Middle frontal gyrus (tissue), 1 donor: ENCODE results near the gene PTPRK.

ENCODE experiments used
- DNase-seq: peaks from one replicate; pipeline ENCODE4 v3.0.0-alpha.2; 2015; ENCODE audit warnings: low spot score; ENCODE audit errors: extremely low spot score

Gene PTPRK

DNA sequence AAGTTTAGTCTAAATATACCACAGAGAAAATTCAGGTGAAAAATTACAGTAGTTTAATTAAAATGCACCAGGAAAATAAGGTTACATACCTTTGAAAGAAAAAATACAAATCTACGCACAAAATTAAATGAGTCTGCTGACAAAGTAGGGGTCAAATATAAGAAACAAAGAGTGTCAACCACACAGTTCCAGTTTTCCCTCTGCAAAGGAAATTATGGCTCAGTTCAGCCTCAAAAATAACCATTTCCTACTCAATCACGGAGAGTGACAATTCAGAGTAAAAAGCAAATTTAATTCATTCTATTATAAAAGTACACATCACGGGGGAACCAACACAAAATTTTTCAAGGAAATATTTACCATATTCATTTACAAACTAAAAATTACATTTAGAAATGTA is 124.8 kb downstream of the PTPRK start:
- no peak for DNase-seq

- DNase-seq = no peak
These were observed 125.2 kb downstream of the PTPRK start for GRCh38 chr6:128395188-128395587.

- DNase-seq = no peak
These were observed 126.2 kb downstream of the PTPRK start for GRCh38 chr6:128394167-128394566.

DNA sequence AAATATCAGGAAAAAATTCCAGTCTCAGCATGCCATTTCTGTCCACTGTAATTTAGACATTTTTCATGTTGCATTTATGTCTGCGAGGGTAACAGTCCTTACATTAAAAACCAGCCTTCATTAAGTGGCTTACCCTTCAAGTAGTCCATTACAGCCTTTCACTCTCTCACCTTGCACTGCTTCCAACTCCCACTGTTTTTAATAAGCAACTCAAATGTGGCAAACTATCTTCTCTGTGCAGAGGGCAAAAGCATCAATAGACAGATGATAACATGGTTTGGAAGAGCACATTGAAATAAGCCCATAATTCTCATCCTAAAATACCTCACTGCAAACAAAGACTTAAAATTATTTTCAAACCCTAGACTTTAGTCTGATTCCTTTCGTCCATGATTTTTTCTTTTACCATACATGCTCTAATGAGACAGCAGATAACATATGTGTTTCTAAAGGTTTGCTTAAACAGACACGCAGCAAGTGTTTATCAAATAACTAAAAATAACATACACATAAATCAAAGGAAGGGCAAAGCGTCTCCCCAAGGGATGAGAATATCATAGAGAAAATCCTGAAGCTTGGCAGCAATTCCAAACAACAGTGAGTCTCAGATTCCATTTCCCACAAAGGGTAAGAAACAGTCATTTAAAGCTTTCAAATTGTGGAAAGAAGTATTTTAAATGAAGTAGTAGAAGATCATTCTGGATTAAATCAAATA is 130.4 kb downstream of the PTPRK start:
- DNase-seq = no peak

GRCh38 chr6:128388380-128388779 is 132.0 kb downstream of the PTPRK start:
- no peak for DNase-seq

DNA sequence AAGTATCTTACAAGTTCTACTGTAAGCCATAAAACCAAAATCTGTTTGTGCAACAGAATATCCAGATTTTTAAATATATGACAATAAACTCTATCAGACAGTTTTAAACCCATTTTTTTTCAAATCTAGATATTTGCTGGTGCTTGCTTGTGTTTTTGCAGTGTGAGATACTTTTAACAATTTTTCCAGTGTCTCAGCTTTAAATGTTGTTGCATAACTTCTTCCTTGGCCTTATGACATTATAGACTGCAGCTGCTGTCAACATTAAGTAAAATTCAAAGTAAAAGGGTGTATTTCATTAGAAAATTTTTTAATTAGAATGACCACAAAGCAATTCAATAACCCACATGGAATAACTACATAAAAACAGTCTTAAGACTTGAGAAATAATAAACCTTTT is 139.5 kb downstream of the PTPRK start:
- DNase-seq = no peak

GRCh38 chr6:128379577-128379976 is 140.8 kb downstream of the PTPRK start:
- DNase-seq = no peak

- DNase-seq = no peak
These were observed 143.4 kb downstream of the PTPRK start for GRCh38 chr6:128376952-128377503.

DNA sequence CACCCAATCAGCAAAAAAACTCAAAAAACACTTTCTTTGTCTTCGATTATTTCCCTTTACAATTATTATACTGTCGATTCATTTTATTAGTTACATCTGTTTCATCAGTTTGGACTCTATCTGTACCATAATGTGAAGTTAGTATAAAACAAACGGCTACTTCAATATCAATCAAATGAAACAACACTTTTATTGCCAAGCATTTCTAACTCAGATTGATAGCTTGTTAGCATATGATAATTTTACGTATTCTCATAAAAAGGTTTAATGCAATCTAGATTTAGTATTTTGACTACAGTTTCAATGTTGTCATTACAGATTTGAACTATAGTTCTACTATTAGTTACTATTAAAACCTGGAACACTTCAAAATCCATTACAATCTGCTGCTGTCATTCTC is 149.3 kb downstream of the PTPRK start:
- DNase-seq = no peak

- DNase-seq = no peak
These were observed 150.3 kb downstream of the PTPRK start for GRCh38 chr6:128370072-128370471.

GRCh38 chr6:128368213-128368944 is 152.0 kb downstream of the PTPRK start:
- DNase-seq = no peak

- DNase-seq = no peak
These were observed 153.0 kb downstream of the PTPRK start for GRCh38 chr6:128367437-128367836.

- DNase-seq = no peak
These were observed 154.8 kb downstream of the PTPRK start for GRCh38 chr6:128365520-128366160.

GRCh38 chr6:128364766-128365519 is 155.5 kb downstream of the PTPRK start:
- DNase-seq = no peak

DNA sequence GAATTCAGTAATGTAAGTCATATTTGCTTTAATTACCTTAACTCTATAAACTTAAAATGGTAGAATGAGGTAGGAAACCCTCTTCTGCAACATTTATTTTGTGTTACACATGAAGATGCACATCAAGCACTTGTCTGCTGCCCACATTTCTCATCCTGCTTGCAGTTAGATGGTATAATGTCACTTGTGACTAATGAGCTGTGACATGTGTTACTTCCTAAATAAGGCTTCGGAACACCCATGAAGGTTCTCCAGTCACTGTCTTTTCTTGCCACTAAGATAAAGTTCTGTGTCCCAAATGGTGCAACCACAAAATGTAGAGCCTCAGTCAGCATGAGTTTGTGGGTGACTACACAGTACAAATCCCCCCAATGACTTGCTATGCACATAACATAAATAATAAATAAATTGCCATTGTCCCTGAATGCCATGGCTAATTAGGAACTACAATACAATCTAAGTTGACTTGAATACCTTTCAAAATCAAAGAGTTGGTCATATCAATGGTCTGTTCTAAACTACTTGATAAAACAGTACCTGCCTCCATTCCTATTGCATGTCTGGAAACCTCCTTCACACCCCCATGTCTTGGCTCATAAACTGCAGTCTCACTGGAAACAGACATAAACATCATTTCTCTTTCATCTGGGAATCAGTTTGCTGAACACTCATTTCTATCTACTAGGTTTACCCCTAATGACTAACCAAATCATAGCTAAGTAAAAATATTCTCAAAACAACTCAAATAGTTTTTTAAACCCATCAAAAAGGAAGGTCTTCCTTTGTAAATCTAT is 157.2 kb downstream of the PTPRK start:
- no peak for DNase-seq

DNA sequence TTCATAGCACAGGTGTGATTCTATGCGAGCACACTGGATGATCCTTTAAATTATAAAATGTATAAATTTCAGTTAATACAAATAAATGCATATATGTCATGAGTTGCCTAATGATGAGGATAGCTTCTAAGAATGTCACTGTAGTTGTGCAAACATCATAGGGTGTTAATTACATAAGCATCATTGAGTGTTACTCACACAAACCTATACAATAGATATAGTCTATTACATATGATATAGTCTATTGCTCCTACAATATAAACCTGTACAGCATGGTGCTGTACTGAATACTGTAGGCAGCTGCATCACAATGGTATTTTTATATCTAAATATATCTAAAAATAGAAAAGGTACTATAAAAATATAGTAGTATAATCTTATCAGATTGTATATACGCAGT is 159.0 kb downstream of the PTPRK start:
- no peak for DNase-seq

- DNase-seq = no peak
These were observed 162.1 kb downstream of the PTPRK start for GRCh38 chr6:128358244-128358776.

DNA sequence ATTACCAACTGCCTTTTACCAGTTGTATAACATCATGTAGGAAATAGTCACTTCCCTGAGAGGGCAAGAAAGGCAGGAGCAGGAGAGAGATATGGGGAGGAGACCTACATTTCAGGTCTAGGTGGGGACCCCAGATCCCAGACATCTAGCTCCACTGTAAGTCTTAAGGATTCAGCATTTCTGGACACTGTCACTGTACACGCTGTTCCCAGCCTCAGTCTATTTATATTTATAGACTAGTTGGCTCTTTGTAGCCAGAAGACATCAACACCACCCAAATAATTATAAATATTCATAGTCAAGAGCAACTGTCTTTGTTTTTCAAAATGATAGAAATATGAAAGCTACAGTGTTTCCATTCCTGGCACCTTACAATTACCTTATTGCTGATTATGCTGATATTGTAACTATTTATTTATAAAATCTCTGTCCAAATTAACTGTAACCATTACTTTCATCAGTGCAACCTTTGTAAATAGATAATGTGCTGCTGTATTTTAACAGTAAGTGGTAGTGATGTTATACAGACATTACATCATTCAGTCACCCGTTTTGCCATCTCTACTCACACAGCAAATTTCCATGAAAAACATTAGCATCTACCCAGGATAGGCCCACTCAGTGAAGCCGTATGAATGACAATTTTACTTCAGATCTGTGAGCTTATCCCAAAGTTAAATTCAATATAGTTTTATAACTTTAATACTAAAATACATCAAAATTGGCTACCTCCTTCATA is 162.8 kb downstream of the PTPRK start:
- DNase-seq = no peak

DNA sequence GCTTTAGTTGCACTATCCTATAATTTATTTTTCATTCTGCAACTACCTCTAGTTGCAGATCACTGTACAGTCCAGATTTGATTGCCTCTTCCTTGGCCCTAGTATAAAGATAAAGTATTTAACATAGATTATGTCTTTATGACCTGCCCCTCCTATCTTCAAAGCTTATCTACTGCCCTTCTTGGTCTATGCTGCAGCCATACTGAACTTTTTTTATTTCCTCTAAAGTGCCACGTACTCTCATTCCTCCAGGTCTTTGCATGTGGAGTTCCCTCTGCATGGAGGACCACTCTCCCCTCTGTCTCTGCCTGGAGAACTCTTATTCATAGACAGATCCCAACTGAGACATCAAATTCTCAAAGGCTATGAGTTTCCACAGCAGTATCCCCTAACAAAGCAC is 168.0 kb downstream of the PTPRK start:
- DNase-seq = no peak

GRCh38 chr6:128351255-128351514 is 169.2 kb downstream of the PTPRK start:
- DNase-seq = no peak
